Uterus (tissue), 2 donors: ENCODE data around the gene DMD.

Experiments used
- POLR2A ChIP-seq, 2 donors: fragments of 450-650 bp; IDR thresholded peaks; one replicate each; pipeline ENCODE4 v1.6.1; 2016; ENCODE audit warnings: antibody characterized with exemption in 2 of 2, mild to moderate bottlenecking in 1 of 2, moderate library complexity in 1 of 2
- TF ChIP-seq, protein P1 (sequence below), 4 experiments: fragments of 200-600 bp in 2 of 4; fragments of 450-650 bp in 2 of 4; sonication (generic) in 2 of 4; IDR thresholded peaks; one replicate each; pipeline ENCODE4 v1.5.1; 2016 to 2019; ENCODE audit warnings: antibody characterized with exemption in 4 of 4, mild to moderate bottlenecking in 2 of 4, moderate library complexity in 1 of 4

- no peak for TF ChIP-seq POLR2A (IDR thresholded peaks at IDR 0.05)
- TF ChIP-seq, protein P1, sequence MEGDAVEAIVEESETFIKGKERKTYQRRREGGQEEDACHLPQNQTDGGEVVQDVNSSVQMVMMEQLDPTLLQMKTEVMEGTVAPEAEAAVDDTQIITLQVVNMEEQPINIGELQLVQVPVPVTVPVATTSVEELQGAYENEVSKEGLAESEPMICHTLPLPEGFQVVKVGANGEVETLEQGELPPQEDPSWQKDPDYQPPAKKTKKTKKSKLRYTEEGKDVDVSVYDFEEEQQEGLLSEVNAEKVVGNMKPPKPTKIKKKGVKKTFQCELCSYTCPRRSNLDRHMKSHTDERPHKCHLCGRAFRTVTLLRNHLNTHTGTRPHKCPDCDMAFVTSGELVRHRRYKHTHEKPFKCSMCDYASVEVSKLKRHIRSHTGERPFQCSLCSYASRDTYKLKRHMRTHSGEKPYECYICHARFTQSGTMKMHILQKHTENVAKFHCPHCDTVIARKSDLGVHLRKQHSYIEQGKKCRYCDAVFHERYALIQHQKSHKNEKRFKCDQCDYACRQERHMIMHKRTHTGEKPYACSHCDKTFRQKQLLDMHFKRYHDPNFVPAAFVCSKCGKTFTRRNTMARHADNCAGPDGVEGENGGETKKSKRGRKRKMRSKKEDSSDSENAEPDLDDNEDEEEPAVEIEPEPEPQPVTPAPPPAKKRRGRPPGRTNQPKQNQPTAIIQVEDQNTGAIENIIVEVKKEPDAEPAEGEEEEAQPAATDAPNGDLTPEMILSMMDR (IDR thresholded peaks at IDR 0.05), result no peak
Observed at GRCh38 chrX:31200430-31200829, 2010.9 kb downstream of the DMD start.
